WTC11 (cell line): ENCODE measurements around the gene IER2. TPM values are rescaled to one million over a fixed set of nuclear protein-coding genes. Genes with fewer than 3 reads are reported as not detected.

Source experiments
- ATAC-seq: fragments of 200-7000 bp; cut with Tn5 transposase; 2 replicates; pipeline ENCODE4 v1.10.0; 2021; ENCODE audit warnings: mild to moderate bottlenecking, moderate library complexity
- CTCF ChIA-PET: fragments of 300-600 bp; sonication (Branson Sonifier 250); formaldehyde crosslinking; loops from one replicate; lab custom pipeline; 2021; ENCODE audit warnings: antibody characterized with exemption; lab: Charles Lee
- POLR2A ChIA-PET: fragments of 350-600 bp; sonication (Branson Sonifier 250); formaldehyde crosslinking; loops from one replicate; lab custom pipeline; 2021; ENCODE audit warnings: antibody characterized with exemption; lab: Charles Lee
- DNase-seq: peaks from one replicate; pipeline ENCODE4 v3.0.0; 2021; ENCODE audit warnings: low spot score
- H3K27ac Mint-ChIP-seq: 2 replicates; pipeline ENCODE4 v1.8.0; 2021; ENCODE audit warnings: mixed read lengths
- H3K27me3 Mint-ChIP-seq: 2 replicates; pipeline ENCODE4 v1.8.0; 2021; ENCODE audit warnings: low read depth, mild to moderate bottlenecking, moderate library complexity, mixed read lengths
- H3K36me3 Mint-ChIP-seq: 2 replicates; pipeline ENCODE4 v1.8.0; 2021; ENCODE audit warnings: mixed read lengths
- H3K4me1 Mint-ChIP-seq: 2 replicates; pipeline ENCODE4 v1.8.0; 2022; ENCODE audit warnings: mixed read lengths
- H3K4me3 Mint-ChIP-seq: 2 replicates; pipeline ENCODE4 v1.8.0; 2021; ENCODE audit warnings: mild to moderate bottlenecking, moderate library complexity, mixed read lengths
- H3K9me3 Mint-ChIP-seq: 2 replicates; pipeline ENCODE4 v1.8.0; 2021; ENCODE audit warnings: mixed read lengths
- CREB1 ChIP-seq: sonication (generic); formaldehyde crosslinking; IDR thresholded peaks from 2 replicates; pipeline ENCODE4 v1.8.0; 2023; ENCODE audit warnings: mild to moderate bottlenecking, missing genetic modification reagents
- CREM ChIP-seq: sonication (generic); formaldehyde crosslinking; IDR thresholded peaks from 2 replicates; pipeline ENCODE4 v1.8.1; 2022; ENCODE audit warnings: mild to moderate bottlenecking, missing genetic modification reagents, moderate library complexity
- ELF4 ChIP-seq: sonication (generic); formaldehyde crosslinking; IDR thresholded peaks from 2 replicates; pipeline ENCODE4 v1.8.1; 2022; ENCODE audit warnings: low read depth, mild to moderate bottlenecking, moderate library complexity, missing genetic modification reagents
- EMX1 ChIP-seq: fragments of 250-450 bp; sonication (Bioruptor Pico); IDR thresholded peaks from 2 replicates; pipeline ENCODE4 v1.8.0; 2021; ENCODE audit warnings: mild to moderate bottlenecking
- ESRRA ChIP-seq: sonication (generic); formaldehyde crosslinking; IDR thresholded peaks from 2 replicates; pipeline ENCODE4 v1.8.1; 2022; ENCODE audit warnings: mild to moderate bottlenecking, missing genetic modification reagents, borderline replicate concordance
- GABPB1 ChIP-seq: sonication (generic); formaldehyde crosslinking; IDR thresholded peaks from 2 replicates; pipeline ENCODE4 v1.8.1; 2023; ENCODE audit warnings: mild to moderate bottlenecking, missing genetic modification reagents
- JAZF1 ChIP-seq: fragments of 250-450 bp; sonication (Bioruptor Pico); IDR thresholded peaks from 2 replicates; pipeline ENCODE4 v1.9.0; 2021; ENCODE audit warnings: moderate library complexity, mild to moderate bottlenecking, inconsistent platforms
- JUN ChIP-seq: sonication (generic); formaldehyde crosslinking; IDR thresholded peaks from 2 replicates; pipeline ENCODE4 v1.8.0; 2023; ENCODE audit warnings: mild to moderate bottlenecking, missing genetic modification reagents
- NR1H2 ChIP-seq: sonication (generic); formaldehyde crosslinking; IDR thresholded peaks from 2 replicates; pipeline ENCODE4 v1.9.0; 2021; ENCODE audit warnings: mild to moderate bottlenecking, moderate library complexity, missing genetic modification reagents
- SMAD4 ChIP-seq: sonication (generic); formaldehyde crosslinking; IDR thresholded peaks from 2 replicates; pipeline ENCODE4 v1.8.0; 2022; ENCODE audit warnings: mild to moderate bottlenecking, missing genetic modification reagents
- TCF7 ChIP-seq: sonication (generic); formaldehyde crosslinking; IDR thresholded peaks from 2 replicates; pipeline ENCODE4 v1.8.0; 2022; ENCODE audit warnings: mild to moderate bottlenecking, low read depth, missing genetic modification reagents, moderate library complexity
- ZNF396 ChIP-seq: fragments of 250-450 bp; sonication (Bioruptor Pico); IDR thresholded peaks from 2 replicates; pipeline ENCODE4 v1.8.0; 2021; ENCODE audit warnings: mild to moderate bottlenecking, moderate library complexity, borderline replicate concordance
- ZNF423 ChIP-seq: fragments of 250-450 bp; sonication (Bioruptor Pico); IDR thresholded peaks from 2 replicates; pipeline ENCODE4 v2.1.2; 2022; ENCODE audit warnings: mild to moderate bottlenecking, moderate library complexity
- ZNF671 ChIP-seq: fragments of 250-450 bp; sonication (Bioruptor Pico); IDR thresholded peaks from 2 replicates; pipeline ENCODE4 v1.8.0; 2021; ENCODE audit warnings: mild to moderate bottlenecking
- total RNA-seq: library from RNA; stranded (reverse); gene quantifications from 3 replicates; pipeline ENCODE4 v1.2.3, GENCODE V29; 2021
- TF ChIP-seq, protein P1 (sequence below): sonication (generic); formaldehyde crosslinking; IDR thresholded peaks from 2 replicates; pipeline ENCODE4 v1.8.0; 2022; ENCODE audit warnings: mild to moderate bottlenecking, missing genetic modification reagents
- TF ChIP-seq, protein P2 (sequence below): sonication (generic); formaldehyde crosslinking; IDR thresholded peaks from 2 replicates; pipeline ENCODE4 v1.8.1; 2022; ENCODE audit warnings: missing genetic modification reagents, borderline replicate concordance
- TF ChIP-seq, protein P3 (sequence below): sonication (generic); formaldehyde crosslinking; IDR thresholded peaks from 2 replicates; pipeline ENCODE4 v1.8.1; 2023; ENCODE audit warnings: mild to moderate bottlenecking, moderate library complexity, missing genetic modification reagents
- TF ChIP-seq, protein P4 (sequence below): sonication (generic); formaldehyde crosslinking; IDR thresholded peaks from 2 replicates; pipeline ENCODE4 v1.8.0; 2023; ENCODE audit warnings: missing genetic modification reagents, mild to moderate bottlenecking, borderline replicate concordance
- TF ChIP-seq, protein P5 (sequence below): fragments of 250-450 bp; sonication (Bioruptor Pico); IDR thresholded peaks from 2 replicates; pipeline ENCODE4 v2.1.2; 2022; ENCODE audit warnings: mild to moderate bottlenecking, moderate library complexity

IER2 gene
- total RNA-seq, 1 experiment from 2014 or later = 138 TPM

DNA sequence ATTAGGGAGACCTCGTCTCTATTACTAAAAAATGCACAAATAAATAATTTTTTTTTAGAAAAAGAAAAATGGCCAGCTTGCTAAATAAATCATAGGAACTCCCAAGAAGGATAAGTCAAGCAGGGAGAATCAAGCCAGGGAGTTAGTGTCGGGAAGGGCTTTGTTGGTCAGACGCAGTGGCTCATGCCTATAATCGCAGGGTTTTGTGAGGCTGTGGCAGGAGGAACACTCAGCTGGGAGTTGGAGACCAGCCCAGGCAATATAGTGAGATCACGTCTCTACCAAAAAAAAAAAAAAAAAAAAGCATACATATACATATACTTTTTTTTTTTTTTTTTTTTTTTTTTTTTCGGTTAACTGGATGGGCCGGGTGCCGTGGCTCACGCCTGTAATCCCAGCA lies 23.2 kb upstream of the IER2 start (continued):
- TF ChIP-seq, protein P1, sequence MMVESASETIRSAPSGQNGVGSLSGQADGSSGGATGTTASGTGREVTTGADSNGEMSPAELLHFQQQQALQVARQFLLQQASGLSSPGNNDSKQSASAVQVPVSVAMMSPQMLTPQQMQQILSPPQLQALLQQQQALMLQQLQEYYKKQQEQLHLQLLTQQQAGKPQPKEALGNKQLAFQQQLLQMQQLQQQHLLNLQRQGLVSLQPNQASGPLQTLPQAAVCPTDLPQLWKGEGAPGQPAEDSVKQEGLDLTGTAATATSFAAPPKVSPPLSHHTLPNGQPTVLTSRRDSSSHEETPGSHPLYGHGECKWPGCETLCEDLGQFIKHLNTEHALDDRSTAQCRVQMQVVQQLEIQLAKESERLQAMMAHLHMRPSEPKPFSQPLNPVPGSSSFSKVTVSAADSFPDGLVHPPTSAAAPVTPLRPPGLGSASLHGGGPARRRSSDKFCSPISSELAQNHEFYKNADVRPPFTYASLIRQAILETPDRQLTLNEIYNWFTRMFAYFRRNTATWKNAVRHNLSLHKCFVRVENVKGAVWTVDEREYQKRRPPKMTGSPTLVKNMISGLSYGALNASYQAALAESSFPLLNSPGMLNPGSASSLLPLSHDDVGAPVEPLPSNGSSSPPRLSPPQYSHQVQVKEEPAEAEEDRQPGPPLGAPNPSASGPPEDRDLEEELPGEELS (CRISPR knock-in tag) = no peak
- TF ChIP-seq ELF4 (CRISPR knock-in tag) (no peak), ESRRA (CRISPR knock-in tag) (no peak), ZNF671 (CRISPR knock-in tag) (no peak), ZNF423 (no peak), SMAD4 (CRISPR knock-in tag) (no peak)
- TF ChIP-seq, protein P2, sequence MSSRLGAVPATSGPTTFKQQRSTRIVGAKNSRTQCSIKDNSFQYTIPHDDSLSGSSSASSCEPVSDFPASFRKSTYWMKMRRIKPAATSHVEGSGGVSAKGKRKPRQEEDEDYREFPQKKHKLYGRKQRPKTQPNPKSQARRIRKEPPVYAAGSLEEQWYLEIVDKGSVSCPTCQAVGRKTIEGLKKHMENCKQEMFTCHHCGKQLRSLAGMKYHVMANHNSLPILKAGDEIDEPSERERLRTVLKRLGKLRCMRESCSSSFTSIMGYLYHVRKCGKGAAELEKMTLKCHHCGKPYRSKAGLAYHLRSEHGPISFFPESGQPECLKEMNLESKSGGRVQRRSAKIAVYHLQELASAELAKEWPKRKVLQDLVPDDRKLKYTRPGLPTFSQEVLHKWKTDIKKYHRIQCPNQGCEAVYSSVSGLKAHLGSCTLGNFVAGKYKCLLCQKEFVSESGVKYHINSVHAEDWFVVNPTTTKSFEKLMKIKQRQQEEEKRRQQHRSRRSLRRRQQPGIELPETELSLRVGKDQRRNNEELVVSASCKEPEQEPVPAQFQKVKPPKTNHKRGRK = no peak
- TF ChIP-seq, protein P3, sequence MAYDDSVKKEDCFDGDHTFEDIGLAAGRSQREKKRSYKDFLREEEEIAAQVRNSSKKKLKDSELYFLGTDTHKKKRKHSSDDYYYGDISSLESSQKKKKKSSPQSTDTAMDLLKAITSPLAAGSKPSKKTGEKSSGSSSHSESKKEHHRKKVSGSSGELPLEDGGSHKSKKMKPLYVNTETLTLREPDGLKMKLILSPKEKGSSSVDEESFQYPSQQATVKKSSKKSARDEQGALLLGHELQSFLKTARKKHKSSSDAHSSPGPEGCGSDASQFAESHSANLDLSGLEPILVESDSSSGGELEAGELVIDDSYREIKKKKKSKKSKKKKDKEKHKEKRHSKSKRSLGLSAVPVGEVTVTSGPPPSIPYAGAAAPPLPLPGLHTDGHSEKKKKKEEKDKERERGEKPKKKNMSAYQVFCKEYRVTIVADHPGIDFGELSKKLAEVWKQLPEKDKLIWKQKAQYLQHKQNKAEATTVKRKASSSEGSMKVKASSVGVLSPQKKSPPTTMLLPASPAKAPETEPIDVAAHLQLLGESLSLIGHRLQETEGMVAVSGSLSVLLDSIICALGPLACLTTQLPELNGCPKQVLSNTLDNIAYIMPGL (CRISPR knock-in tag) = no peak

DNA sequence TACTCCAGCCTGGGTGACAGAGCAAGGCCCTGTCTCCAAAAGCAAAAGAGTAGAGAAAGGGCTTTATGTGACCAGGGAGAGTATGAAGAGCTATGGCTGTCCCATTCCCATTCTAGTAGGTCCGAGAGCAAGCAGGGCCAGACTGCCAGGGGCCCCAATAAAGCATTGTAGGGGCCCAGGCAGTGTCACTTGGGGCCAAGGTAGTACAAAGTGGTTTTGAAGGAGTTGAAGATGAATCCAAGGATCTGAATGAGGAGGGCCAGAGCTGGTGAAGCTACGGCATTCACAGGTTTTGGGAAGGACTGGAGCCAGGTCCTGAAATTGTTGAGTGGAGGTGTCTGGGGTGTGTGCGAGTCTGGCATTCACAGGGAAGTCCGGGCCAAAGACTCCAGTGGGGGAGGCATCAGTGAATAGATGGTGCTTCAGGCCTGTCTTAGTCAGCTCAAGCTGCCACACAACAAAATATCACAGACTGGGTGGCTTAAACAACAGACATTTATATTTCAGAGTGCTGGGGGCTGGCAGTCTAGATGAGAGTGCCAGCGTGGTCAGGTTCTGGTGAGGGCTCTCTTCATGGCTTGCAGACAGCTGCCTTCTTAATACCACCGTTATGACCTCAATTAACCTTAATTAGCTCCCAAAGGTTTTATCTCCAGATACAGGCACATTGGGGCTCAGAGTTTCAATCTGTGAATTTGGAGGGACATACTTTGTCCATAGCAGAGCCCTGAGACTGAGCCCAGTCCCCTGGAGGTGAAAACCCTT lies 22.2 kb upstream of the IER2 start:
- no peaks in the 10 kb centered on the region for H3K27me3 Mint-ChIP-seq
- ATAC-seq = no peak
- POLR2A ChIA-PET = no interaction called here

DNA sequence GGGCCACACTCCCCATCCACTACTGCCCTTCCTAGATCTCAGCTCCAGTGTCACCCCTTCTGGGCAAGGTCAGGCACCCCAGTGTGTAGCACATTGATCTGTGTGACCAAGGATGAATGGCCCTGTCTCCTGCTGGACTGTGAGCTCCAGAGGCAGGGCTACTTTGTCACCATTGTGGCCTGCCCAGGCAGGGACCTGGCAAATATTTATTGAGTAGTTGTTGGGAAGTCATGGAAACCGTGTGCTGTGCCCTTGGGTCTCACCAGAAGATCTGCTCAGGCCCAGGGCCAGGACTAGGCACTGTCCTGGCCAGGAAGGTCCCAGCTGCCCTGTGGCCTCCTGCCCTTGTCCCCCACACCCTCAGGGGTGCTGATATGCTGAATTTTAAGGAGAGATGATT lies 21.6 kb upstream of the IER2 start:
- DNase-seq (no peak), ATAC-seq (no peak)
- ChIA-PET POLR2A (no interaction called here), CTCF (interaction anchor here (0.5 to 2.5 kb wide), 4 partner anchors 9 to 151 kb away, joined by 3 to 8 read pairs (median 3); no protein-coding TSS in a partner anchor)
- TF ChIP-seq GABPB1 (no peak), CREB1 (CRISPR knock-in tag) (no peak), ELF4 (CRISPR knock-in tag) (no peak), NR1H2 (CRISPR knock-in tag) (no peak), JAZF1 (no peak), EMX1 (no peak), ZNF396 (CRISPR knock-in tag) (no peak), CREM (CRISPR knock-in tag) (no peak), ZNF423 (no peak)
- TF ChIP-seq, protein P4, sequence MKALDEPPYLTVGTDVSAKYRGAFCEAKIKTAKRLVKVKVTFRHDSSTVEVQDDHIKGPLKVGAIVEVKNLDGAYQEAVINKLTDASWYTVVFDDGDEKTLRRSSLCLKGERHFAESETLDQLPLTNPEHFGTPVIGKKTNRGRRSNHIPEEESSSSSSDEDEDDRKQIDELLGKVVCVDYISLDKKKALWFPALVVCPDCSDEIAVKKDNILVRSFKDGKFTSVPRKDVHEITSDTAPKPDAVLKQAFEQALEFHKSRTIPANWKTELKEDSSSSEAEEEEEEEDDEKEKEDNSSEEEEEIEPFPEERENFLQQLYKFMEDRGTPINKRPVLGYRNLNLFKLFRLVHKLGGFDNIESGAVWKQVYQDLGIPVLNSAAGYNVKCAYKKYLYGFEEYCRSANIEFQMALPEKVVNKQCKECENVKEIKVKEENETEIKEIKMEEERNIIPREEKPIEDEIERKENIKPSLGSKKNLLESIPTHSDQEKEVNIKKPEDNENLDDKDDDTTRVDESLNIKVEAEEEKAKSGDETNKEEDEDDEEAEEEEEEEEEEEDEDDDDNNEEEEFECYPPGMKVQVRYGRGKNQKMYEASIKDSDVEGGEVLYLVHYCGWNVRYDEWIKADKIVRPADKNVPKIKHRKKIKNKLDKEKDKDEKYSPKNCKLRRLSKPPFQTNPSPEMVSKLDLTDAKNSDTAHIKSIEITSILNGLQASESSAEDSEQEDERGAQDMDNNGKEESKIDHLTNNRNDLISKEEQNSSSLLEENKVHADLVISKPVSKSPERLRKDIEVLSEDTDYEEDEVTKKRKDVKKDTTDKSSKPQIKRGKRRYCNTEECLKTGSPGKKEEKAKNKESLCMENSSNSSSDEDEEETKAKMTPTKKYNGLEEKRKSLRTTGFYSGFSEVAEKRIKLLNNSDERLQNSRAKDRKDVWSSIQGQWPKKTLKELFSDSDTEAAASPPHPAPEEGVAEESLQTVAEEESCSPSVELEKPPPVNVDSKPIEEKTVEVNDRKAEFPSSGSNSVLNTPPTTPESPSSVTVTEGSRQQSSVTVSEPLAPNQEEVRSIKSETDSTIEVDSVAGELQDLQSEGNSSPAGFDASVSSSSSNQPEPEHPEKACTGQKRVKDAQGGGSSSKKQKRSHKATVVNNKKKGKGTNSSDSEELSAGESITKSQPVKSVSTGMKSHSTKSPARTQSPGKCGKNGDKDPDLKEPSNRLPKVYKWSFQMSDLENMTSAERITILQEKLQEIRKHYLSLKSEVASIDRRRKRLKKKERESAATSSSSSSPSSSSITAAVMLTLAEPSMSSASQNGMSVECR = no peak
- TF ChIP-seq, protein P5, sequence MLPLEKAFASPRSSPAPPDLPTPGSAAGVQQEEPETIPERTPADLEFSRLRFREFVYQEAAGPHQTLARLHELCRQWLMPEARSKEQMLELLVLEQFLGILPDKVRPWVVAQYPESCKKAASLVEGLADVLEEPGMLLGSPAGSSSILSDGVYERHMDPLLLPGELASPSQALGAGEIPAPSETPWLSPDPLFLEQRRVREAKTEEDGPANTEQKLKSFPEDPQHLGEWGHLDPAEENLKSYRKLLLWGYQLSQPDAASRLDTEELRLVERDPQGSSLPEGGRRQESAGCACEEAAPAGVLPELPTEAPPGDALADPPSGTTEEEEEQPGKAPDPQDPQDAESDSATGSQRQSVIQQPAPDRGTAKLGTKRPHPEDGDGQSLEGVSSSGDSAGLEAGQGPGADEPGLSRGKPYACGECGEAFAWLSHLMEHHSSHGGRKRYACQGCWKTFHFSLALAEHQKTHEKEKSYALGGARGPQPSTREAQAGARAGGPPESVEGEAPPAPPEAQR (CRISPR knock-in tag) = no peak
- Mint-ChIP-seq H3K27ac (peak overlapping the region; percentile 85), H3K4me1 (peaks cover 4% of the 10 kb centered on the region), H3K4me3 (no peak overlapping the region), H3K27me3 (no peaks in the 10 kb centered on the region), H3K36me3 (peaks cover 3% of the 10 kb centered on the region; the same call in 1 of the 2 replicates), H3K9me3 (no peaks in the 10 kb centered on the region)

More for the DNA sequence above, 22.2 kb upstream of the IER2 start:
- Mint-ChIP-seq H3K4me1 (peaks cover 8% of the 10 kb centered on the region), H3K4me3 (no peak overlapping the region), H3K36me3 (no peaks in the 10 kb centered on the region; the same call in 1 of the 2 replicates), H3K9me3 (no peaks in the 10 kb centered on the region), H3K27ac (no peak overlapping the region; the same call in none of the 2 replicates)
- CTCF ChIA-PET = interaction anchor here (0.9 to 2.5 kb wide), 5 partner anchors 9 to 163 kb away, joined by 3 to 8 read pairs (median 4); no protein-coding TSS in a partner anchor
- TF ChIP-seq TCF7 (CRISPR knock-in tag) (no peak), ZNF423 (no peak), JUN (CRISPR knock-in tag) (no peak)
- no peak for DNase-seq
